ENCODE measurements around the gene MSH5. TPM values are rescaled to one million over a fixed set of nuclear protein-coding genes. Genes with fewer than 3 reads are reported as not detected.
A peak's percentile ranks its signal among the peaks of the same experiment; 100 is the strongest.

MSH5 gene
- total and polyA plus RNA-seq, 9 of the 15 experiments (the other 6 are each of a cell fraction or from before 2014, with no cell fraction given) = 12.5 to 104 (median 46.6) TPM

- peak; percentile 85 for TF ChIP-seq RBM22 (IDR thresholded peaks at IDR 0.05; ENCODE audit: low read depth, low read length, poor library complexity, severe bottlenecking)
- no peak for TF ChIP-seq ZBTB40 (IDR thresholded peaks at IDR 0.05)
- TF ChIP-seq ZBTB40 (CRISPR knock-in tag; IDR thresholded peaks at IDR 0.05) = no peak
- TF ChIP-seq SAP30 (IDR thresholded peaks at IDR 0.05; ENCODE audit: borderline replicate concordance, insufficient read depth, low read depth, low read length, poor library complexity, severe bottlenecking) = peak; percentile 93
- TF ChIP-seq ZNF699 (CRISPR knock-in tag; IDR thresholded peaks at IDR 0.05; ENCODE audit: insufficient replicate concordance) = no peak
- TF ChIP-seq ZNF165 (CRISPR knock-in tag; IDR thresholded peaks at IDR 0.05; ENCODE audit: borderline replicate concordance) = peak; percentile 27; the same call in 1 of the 2 replicates
- TF ChIP-seq HLTF (IDR thresholded peaks at IDR 0.05) = peak; percentile 80; the same call in 1 of the 2 replicates
- no peak for TF ChIP-seq KHSRP (IDR thresholded peaks at IDR 0.05)
- peak; percentile 99 for TF ChIP-seq CXXC5 (CRISPR knock-in tag; IDR thresholded peaks at IDR 0.05)
- TF ChIP-seq KLF1 (tag; IDR thresholded peaks at IDR 0.05) = peak; percentile 98
- peak; percentile 55; the same call in 1 of the 2 replicates for TF ChIP-seq MEF2D (tag; conservative IDR thresholded peaks at IDR 0.05; ENCODE audit: low read depth)
- TF ChIP-seq CEBPG (CRISPR knock-in tag; IDR thresholded peaks at IDR 0.05) = peak; percentile 63; the same call in 1 of the 2 replicates
- TF ChIP-seq CEBPG (tag; conservative IDR thresholded peaks at IDR 0.05 in 1 of 2, IDR thresholded peaks at IDR 0.05 in 1 of 2) = no peak
- TF ChIP-seq HBP1 (CRISPR knock-in tag; IDR thresholded peaks at IDR 0.05) = peak; percentile 78
- TF ChIP-seq KDM1A (IDR thresholded peaks at IDR 0.05) = no peak
- peak; percentile 78 for TF ChIP-seq CREB1 (IDR thresholded peaks at IDR 0.05)
- no peak for TF ChIP-seq CREB1 (CRISPR knock-in tag; IDR thresholded peaks at IDR 0.05)
- TF ChIP-seq CBX1 (IDR thresholded peaks at IDR 0.05; ENCODE audit: low read depth) = no peak
- peak; percentile 38 to 80; a peak in 3 of 4 replicates for TF ChIP-seq TBL1XR1 (IDR thresholded peaks at IDR 0.05; ENCODE audit: low read length in 2 of 2)
Measured at GRCh38 chr6:31739639-31740396, at the start of gene MSH5 (continued).
